ENCODE results near the gene MACF1.

DNA sequence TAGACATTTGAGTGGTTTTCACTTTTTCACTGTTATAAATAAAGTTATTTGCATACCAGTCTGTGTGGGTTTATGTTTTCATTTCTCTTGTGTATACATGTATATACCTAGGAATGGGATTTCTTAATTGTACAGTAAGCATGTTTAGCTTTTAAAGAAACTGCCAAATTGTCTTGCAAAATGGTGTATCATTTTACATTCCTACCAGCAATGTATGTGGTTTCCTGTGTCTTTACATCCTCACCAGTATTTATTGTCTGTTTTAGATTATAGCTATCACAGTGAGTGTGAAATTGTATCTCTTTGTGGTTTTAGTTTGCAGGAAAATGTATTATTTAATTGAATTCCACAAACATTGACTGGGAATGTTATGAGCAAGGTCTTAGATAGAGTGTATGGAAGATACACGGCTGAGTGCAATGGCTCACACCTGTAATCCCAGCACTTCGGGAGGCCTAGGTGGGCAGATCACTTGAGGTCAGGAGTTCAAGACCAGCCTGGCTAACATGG, 57.3 kb downstream of the MACF1 start:
- TF ChIP-seq, protein P1, sequence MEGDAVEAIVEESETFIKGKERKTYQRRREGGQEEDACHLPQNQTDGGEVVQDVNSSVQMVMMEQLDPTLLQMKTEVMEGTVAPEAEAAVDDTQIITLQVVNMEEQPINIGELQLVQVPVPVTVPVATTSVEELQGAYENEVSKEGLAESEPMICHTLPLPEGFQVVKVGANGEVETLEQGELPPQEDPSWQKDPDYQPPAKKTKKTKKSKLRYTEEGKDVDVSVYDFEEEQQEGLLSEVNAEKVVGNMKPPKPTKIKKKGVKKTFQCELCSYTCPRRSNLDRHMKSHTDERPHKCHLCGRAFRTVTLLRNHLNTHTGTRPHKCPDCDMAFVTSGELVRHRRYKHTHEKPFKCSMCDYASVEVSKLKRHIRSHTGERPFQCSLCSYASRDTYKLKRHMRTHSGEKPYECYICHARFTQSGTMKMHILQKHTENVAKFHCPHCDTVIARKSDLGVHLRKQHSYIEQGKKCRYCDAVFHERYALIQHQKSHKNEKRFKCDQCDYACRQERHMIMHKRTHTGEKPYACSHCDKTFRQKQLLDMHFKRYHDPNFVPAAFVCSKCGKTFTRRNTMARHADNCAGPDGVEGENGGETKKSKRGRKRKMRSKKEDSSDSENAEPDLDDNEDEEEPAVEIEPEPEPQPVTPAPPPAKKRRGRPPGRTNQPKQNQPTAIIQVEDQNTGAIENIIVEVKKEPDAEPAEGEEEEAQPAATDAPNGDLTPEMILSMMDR (IDR thresholded peaks at IDR 0.05; ENCODE audit: low read length) = no peak
- TF ChIP-seq EZH2phosphoT487 (IDR thresholded peaks at IDR 0.05; ENCODE audit: low read length) = no peak
